Osteocyte (in vitro differentiated cells): ENCODE data around the gene BCAN. TPM values are rescaled to one million over a fixed set of nuclear protein-coding genes. Genes with fewer than 3 reads are reported as not detected.

Source experiments
- DNase-seq: peaks from one replicate; pipeline ENCODE4 v3.0.0; 2021; ENCODE audit warnings: mixed read lengths; ENCODE audit not compliant: unreplicated experiment; ENCODE audit errors: extremely low spot score
- H3K27ac Mint-ChIP-seq: one replicate; pipeline ENCODE4 v1.8.0; 2021; ENCODE audit warnings: mild to moderate bottlenecking, mixed read lengths; ENCODE audit not compliant: unreplicated experiment
- H3K27me3 Mint-ChIP-seq: one replicate; pipeline ENCODE4 v1.8.0; 2021; ENCODE audit warnings: mixed read lengths; ENCODE audit not compliant: unreplicated experiment
- H3K36me3 Mint-ChIP-seq: one replicate; pipeline ENCODE4 v1.8.0; 2021; ENCODE audit warnings: mixed read lengths; ENCODE audit not compliant: unreplicated experiment
- H3K4me1 Mint-ChIP-seq: one replicate; pipeline ENCODE4 v1.8.0; 2021; ENCODE audit warnings: mixed read lengths; ENCODE audit not compliant: unreplicated experiment
- H3K4me3 Mint-ChIP-seq: one replicate; pipeline ENCODE4 v1.8.0; 2021; ENCODE audit warnings: mild to moderate bottlenecking, moderate library complexity, mixed read lengths; ENCODE audit not compliant: unreplicated experiment
- H3K9me3 Mint-ChIP-seq: one replicate; pipeline ENCODE4 v1.8.0; 2021; ENCODE audit warnings: mixed read lengths; ENCODE audit not compliant: unreplicated experiment
- CTCF ChIP-seq: fragments of 200-600 bp; sonication (generic); IDR thresholded peaks from 2 replicates; pipeline ENCODE4 v1.5.0; 2021; ENCODE audit warnings: antibody characterized with exemption, mild to moderate bottlenecking, moderate library complexity
- total RNA-seq: library from RNA; stranded (reverse); gene quantifications from 2 replicates; pipeline ENCODE4 v1.2.1, GENCODE V29; 2021

BCAN gene
- total RNA-seq, 1 donor from 2014 or later, result 0.43 TPM

- Mint-ChIP-seq H3K27ac (no peak overlapping the region), H3K4me3 (no peak overlapping the region), H3K27me3 (no peaks in the 10 kb centered on the region), H3K4me1 (peaks cover 11% of the 10 kb centered on the region), H3K9me3 (no peaks in the 10 kb centered on the region), H3K36me3 (peaks cover 9% of the 10 kb centered on the region)
- TF ChIP-seq CTCF, result no peak
- no peak for DNase-seq
Measured at GRCh38 chr1:156595016-156595415, 46.9 kb upstream of the BCAN start.

GRCh38 chr1:156596426-156596825 lies 45.5 kb upstream of the BCAN start:
- no peak overlapping the region for H3K4me3 Mint-ChIP-seq
- H3K27me3 Mint-ChIP-seq, result no peaks in the 10 kb centered on the region
- no peaks in the 10 kb centered on the region for H3K9me3 Mint-ChIP-seq
- H3K36me3 Mint-ChIP-seq, result peaks cover 9% of the 10 kb centered on the region
- DNase-seq, result no peak
- no peak overlapping the region for H3K27ac Mint-ChIP-seq
- TF ChIP-seq CTCF, result no peak
- peaks cover 18% of the 10 kb centered on the region for H3K4me1 Mint-ChIP-seq

GRCh38 chr1:156598125-156598524 lies 43.8 kb upstream of the BCAN start:
- Mint-ChIP-seq H3K27ac (no peak overlapping the region), H3K4me3 (no peak overlapping the region), H3K36me3 (peaks cover 9% of the 10 kb centered on the region), H3K27me3 (no peaks in the 10 kb centered on the region), H3K9me3 (no peaks in the 10 kb centered on the region), H3K4me1 (peaks cover 18% of the 10 kb centered on the region)
- DNase-seq, result no peak
- no peak for TF ChIP-seq CTCF

- TF ChIP-seq CTCF, result no peak
- no peak for DNase-seq
- H3K9me3 Mint-ChIP-seq, result no peaks in the 10 kb centered on the region
- peaks cover 9% of the 10 kb centered on the region for H3K36me3 Mint-ChIP-seq
- no peaks in the 10 kb centered on the region for H3K27me3 Mint-ChIP-seq
- peaks cover 18% of the 10 kb centered on the region for H3K4me1 Mint-ChIP-seq
- H3K4me3 Mint-ChIP-seq, result no peak overlapping the region
- H3K27ac Mint-ChIP-seq, result no peak overlapping the region
Measured at GRCh38 chr1:156598731-156599432, 43.0 kb upstream of the BCAN start.

GRCh38 chr1:156599811-156600210 lies 42.1 kb upstream of the BCAN start:
- no peak for TF ChIP-seq CTCF
- DNase-seq, result no peak
- Mint-ChIP-seq H3K9me3 (no peaks in the 10 kb centered on the region), H3K36me3 (peaks cover 9% of the 10 kb centered on the region), H3K4me1 (peaks cover 18% of the 10 kb centered on the region), H3K27me3 (no peaks in the 10 kb centered on the region), H3K4me3 (peak overlapping the region; percentile 99), H3K27ac (no peak overlapping the region)
